Measurements from ENCODE around the gene SYNJ2BP.

The SYNJ2BP gene

GRCh38 chr14:70397746-70398145 is 19.1 kb downstream of the SYNJ2BP start:
- no peak for DNase-seq (ENCODE audit: low read depth, low spot score)
- no peak overlapping the region for H3K4me3 ChIP-seq (ENCODE audit: low read length)

DNA sequence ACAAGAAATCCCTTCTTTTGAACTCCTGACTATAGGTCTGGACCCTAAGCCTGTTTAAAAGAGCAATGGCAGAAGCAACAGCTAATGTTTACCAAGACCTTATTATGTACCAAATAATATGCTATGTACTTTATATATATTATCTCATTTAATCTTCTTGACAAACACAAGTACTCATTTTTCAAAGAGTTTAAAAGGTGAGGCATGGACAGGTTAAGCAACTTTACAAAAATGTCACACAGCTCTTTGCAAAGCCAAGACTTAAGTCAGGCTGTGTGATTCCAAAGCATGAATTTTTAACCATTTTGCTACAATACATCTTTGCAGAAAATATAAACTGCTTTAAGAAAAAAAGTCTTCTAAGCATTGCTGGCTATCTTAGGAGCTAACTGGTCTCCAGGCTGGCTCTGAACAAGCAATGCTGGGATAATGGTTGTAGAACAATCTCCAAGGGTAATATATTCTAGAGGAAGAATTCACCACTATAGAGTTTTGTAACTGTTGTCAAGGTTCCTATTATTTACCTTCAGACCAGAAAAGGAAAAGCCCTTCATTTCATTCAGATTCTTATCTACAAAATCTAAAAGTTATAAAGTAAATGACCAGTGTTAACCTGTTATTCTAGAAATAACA is 22.1 kb downstream of the SYNJ2BP start:
- no peak overlapping the region for H3K4me3 ChIP-seq (ENCODE audit: low read length)
- no peak for DNase-seq (ENCODE audit: low read depth, low spot score)

DNA sequence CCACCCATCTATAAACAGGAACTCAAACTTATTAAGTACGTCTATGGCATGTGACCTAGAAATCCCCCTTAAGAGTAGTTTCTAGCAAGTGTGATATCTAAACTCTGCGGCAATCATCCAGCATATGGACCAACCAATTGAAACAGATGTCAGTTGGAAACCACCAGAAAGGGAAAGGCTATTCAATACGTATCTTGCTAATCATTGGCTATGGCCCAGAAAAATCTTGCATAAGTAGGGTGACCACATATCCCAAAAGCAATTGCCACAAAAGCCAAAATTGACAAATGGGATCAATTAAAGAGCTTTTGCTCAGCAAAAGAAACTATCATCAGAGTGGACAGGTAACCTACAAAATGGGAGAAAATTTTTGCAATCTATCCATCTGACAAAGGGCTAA is 24.2 kb downstream of the SYNJ2BP start:
- no peak overlapping the region for H3K4me3 ChIP-seq (ENCODE audit: low read length)
- DNase-seq (ENCODE audit: low read depth, low spot score): no peak

- H3K4me3 ChIP-seq (ENCODE audit: low read length): no peak overlapping the region
- DNase-seq (ENCODE audit: low read depth, low spot score): no peak
These were observed 25.1 kb downstream of the SYNJ2BP start for GRCh38 chr14:70391493-70392391.

DNA sequence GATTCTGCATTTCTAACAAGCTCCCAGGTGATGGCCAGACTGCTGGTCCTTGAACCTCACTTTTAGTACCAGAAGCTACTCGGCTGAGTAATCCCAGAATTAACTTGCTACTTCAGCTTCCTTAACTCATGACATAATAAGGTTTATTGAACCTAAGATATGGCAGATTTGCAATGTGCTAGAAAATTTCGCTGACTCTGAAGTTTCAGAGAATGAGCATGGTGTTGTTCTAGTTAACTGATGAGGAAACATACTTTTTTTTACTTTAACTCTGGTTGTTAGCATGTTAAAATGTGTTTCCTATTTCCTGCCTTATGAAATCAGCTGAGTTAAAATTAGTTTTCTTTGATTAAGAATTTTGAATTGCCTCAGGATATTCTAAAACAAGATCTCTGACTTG is 34.4 kb downstream of the SYNJ2BP start:
- no peak overlapping the region for H3K4me3 ChIP-seq (ENCODE audit: low read length)
- no peak for DNase-seq (ENCODE audit: low read depth, low spot score)

DNA sequence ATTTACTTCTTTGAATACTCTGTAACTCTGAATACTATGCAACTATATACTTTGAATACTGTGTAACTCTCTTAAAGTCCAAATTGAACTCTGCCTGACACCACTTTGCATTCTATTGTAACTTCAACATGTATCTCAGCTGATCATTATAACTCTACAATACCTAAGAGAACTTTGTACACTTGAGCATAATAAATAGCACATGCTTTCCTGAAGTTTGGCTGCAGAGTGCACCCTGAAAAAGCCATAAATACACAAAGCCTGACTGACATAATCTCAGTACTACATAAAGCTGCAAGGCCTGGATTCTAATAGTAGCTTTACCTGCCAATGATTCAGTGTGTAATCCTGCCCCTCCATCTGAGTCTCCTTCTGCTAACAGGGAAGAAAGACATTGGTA is 36.1 kb downstream of the SYNJ2BP start:
- DNase-seq (ENCODE audit: low read depth, low spot score): no peak
- no peak overlapping the region for H3K4me3 ChIP-seq (ENCODE audit: low read length)

- H3K4me3 ChIP-seq (ENCODE audit: low read length): no peak overlapping the region
These were observed 38.2 kb downstream of the SYNJ2BP start for GRCh38 chr14:70378696-70379095.

More at GRCh38 chr14:70378696-70379095, 38.2 kb downstream of the SYNJ2BP start:
- no peak for DNase-seq (ENCODE audit: low read depth, low spot score)

Data from Jurkat, Clone E6-1 (cell line).